CD4-positive, CD25-positive, alpha-beta regulatory T cell (primary cell): ENCODE data around the gene RPS18. TPM values are rescaled to one million over a fixed set of nuclear protein-coding genes. Genes with fewer than 3 reads are reported as not detected.
"Not testable (repeated sequence)": the region's sequence is repeated elsewhere in the genome, so short reads cannot be mapped to it uniquely, and the experiment has no call there.

Experiments
- ATAC-seq, 2 donors: fragments of 150-1000 bp; cut with Tn5 transposase; one replicate each; pipeline ENCODE4 v1.10.0; 2021; ENCODE audit warnings: low read depth in 2 of 2, moderate number of reproducible peaks in 2 of 2, moderate library complexity in 1 of 2
- DNase-seq, 3 donors: peaks; one replicate each; pipeline versions ENCODE4 v3.0.0 to v3.0.0-alpha.2; 2012 to 2022; ENCODE audit warnings: mixed read lengths in 1 of 3
- H3K27ac ChIP-seq: one replicate; pipeline ENCODE4 v1.7.0; 2013; ENCODE audit warnings: mild to moderate bottlenecking, low read length; ENCODE audit not compliant: insufficient read depth, poor library complexity, severe bottlenecking
- H3K27me3 ChIP-seq: one replicate; pipeline ENCODE4 v1.7.0; 2013; ENCODE audit warnings: low read length; ENCODE audit not compliant: control insufficient read depth, insufficient read depth
- H3K36me3 ChIP-seq: one replicate; pipeline ENCODE4 v1.7.0; 2013; ENCODE audit warnings: mild to moderate bottlenecking, low read length, moderate library complexity; ENCODE audit not compliant: control insufficient read depth, insufficient read depth
- H3K4me1 ChIP-seq: 2 replicates; pipeline ENCODE4 v1.7.0; 2013; ENCODE audit warnings: mild to moderate bottlenecking, low read length; ENCODE audit not compliant: insufficient read depth, control insufficient read depth, poor library complexity, severe bottlenecking
- H3K4me3 ChIP-seq: one replicate; pipeline ENCODE4 v1.7.0; 2013; ENCODE audit warnings: low read depth, mild to moderate bottlenecking, low read length, moderate library complexity
- H3K9me3 ChIP-seq, 2 experiments: 1 replicate in 1 of 2; 2 replicates in 1 of 2; pipeline ENCODE4 v1.7.0; 2013; ENCODE audit warnings: low read length in 2 of 2, mild to moderate bottlenecking in 1 of 2, moderate library complexity in 1 of 2; ENCODE audit not compliant: control insufficient read depth in 2 of 2
- H3K27ac Mint-ChIP-seq, 3 donors: one replicate each; pipeline ENCODE4 v1.8.0; 2020 to 2022; ENCODE audit warnings: mild to moderate bottlenecking in 3 of 3, mixed read lengths in 3 of 3, moderate library complexity in 2 of 3
- H3K27me3 Mint-ChIP-seq: one replicate; pipeline ENCODE4 v1.8.0; 2022; ENCODE audit warnings: mild to moderate bottlenecking, mixed read lengths
- H3K36me3 Mint-ChIP-seq: one replicate; pipeline ENCODE4 v1.8.0; 2020; ENCODE audit warnings: mixed read lengths
- H3K4me1 Mint-ChIP-seq, 4 donors: one replicate each; pipeline ENCODE4 v1.8.0; 2020 to 2022; ENCODE audit warnings: mixed read lengths in 4 of 4, mild to moderate bottlenecking in 1 of 4
- H3K4me3 Mint-ChIP-seq, 4 donors: one replicate each; pipeline ENCODE4 v1.8.0; 2020 to 2022; ENCODE audit warnings: mild to moderate bottlenecking in 4 of 4, mixed read lengths in 4 of 4, moderate library complexity in 3 of 4
- H3K9me3 Mint-ChIP-seq, 7 donors: one replicate each; pipeline ENCODE4 v1.8.0; 2020 to 2022; ENCODE audit warnings: mixed read lengths in 7 of 7, mild to moderate bottlenecking in 3 of 7, moderate library complexity in 2 of 7
- polyA plus RNA-seq, 4 donors: library from polyadenylated mRNA; unstranded; fragments of 300-500 nt; fragmentation: Illumina TruSeq; gene quantifications; one replicate each; pipeline ENCODE4 v1.2.3, GENCODE V29; 2021
- total RNA-seq: library from RNA; stranded (reverse); gene quantifications from one replicate; pipeline ENCODE4 v1.2.3, GENCODE V29; 2022

RPS18 gene
- total and polyA plus RNA-seq, 5 donors from 2014 or later = 2,198 to 10,525 (median 7,077) TPM

- Histone ChIP-seq H3K9me3 (no peaks in the 10 kb centered on the region), H3K4me1 (peaks cover 27% of the 10 kb centered on the region), H3K36me3 (peaks cover 8% of the 10 kb centered on the region), H3K27me3 (no peaks in the 10 kb centered on the region), H3K4me3 (no peak overlapping the region), H3K27ac (no peak overlapping the region)
- Mint-ChIP-seq H3K4me1 (peaks cover 14 to 40% (median 27%) of the 10 kb centered on the region in 4 donors), H3K4me3 (peak overlapping the region in 1 of 4 donors; percentile 38), H3K27me3 (no peaks in the 10 kb centered on the region), H3K9me3 (no peaks in the 10 kb centered on the region), H3K36me3 (peaks cover 18% of the 10 kb centered on the region), H3K27ac (no peak overlapping the region)
- ATAC-seq (no peak), DNase-seq (no peak)
Measured at GRCh38 chr6:33252759-33253158, 19.1 kb upstream of the RPS18 start.

- ATAC-seq (no peak), DNase-seq (no peak)
Measured at GRCh38 chr6:33254591-33254990, 17.3 kb upstream of the RPS18 start.

GRCh38 chr6:33259032-33259431, 12.8 kb upstream of the RPS18 start:
- Mint-ChIP-seq H3K27me3 (peaks cover 4% of the 10 kb centered on the region), H3K27ac (no peak overlapping the region), H3K36me3 (peaks cover 23% of the 10 kb centered on the region), H3K4me3 (no peak overlapping the region), H3K4me1 (peaks cover 0 to 11% (median 7%) of the 10 kb centered on the region in 4 donors), H3K9me3 (no peaks in the 10 kb centered on the region)
- peaks cover 37% of the 10 kb centered on the region for H3K36me3 ChIP-seq
- H3K4me1 ChIP-seq = no peaks in the 10 kb centered on the region
- ATAC-seq = no peak
- no peaks in the 10 kb centered on the region for H3K27me3 ChIP-seq
- H3K4me3 ChIP-seq = no peak overlapping the region
- no peak for DNase-seq
- no peaks in the 10 kb centered on the region for H3K9me3 ChIP-seq
- H3K27ac ChIP-seq = no peak overlapping the region

More at GRCh38 chr6:33254591-33254990, 17.3 kb upstream of the RPS18 start:
- Histone ChIP-seq H3K36me3 (peaks cover 18% of the 10 kb centered on the region), H3K9me3 (no peaks in the 10 kb centered on the region), H3K27ac (no peak overlapping the region), H3K4me1 (peaks cover 11% of the 10 kb centered on the region), H3K4me3 (no peak overlapping the region), H3K27me3 (no peaks in the 10 kb centered on the region)
- H3K27ac Mint-ChIP-seq = no peak overlapping the region
- H3K4me3 Mint-ChIP-seq = no peak overlapping the region
- no peaks in the 10 kb centered on the region for H3K27me3 Mint-ChIP-seq
- H3K9me3 Mint-ChIP-seq = no peaks in the 10 kb centered on the region
- peaks cover 19% of the 10 kb centered on the region for H3K36me3 Mint-ChIP-seq
- H3K4me1 Mint-ChIP-seq = peaks cover 9 to 31% (median 20%) of the 10 kb centered on the region in 4 donors

GRCh38 chr6:33262490-33262889, 9.4 kb upstream of the RPS18 start:
- H3K9me3 ChIP-seq, H3K4me1 ChIP-seq, ATAC-seq, H3K4me3 Mint-ChIP-seq, H3K4me3 ChIP-seq, H3K27me3 Mint-ChIP-seq, H3K27ac ChIP-seq, H3K9me3 Mint-ChIP-seq, H3K27me3 ChIP-seq, DNase-seq, H3K4me1 Mint-ChIP-seq, H3K27ac Mint-ChIP-seq: not testable (repeated sequence)
- H3K36me3 ChIP-seq = peaks cover 68% of the 10 kb centered on the region
- peaks cover 40% of the 10 kb centered on the region for H3K36me3 Mint-ChIP-seq

- no peaks in the 10 kb centered on the region for H3K9me3 ChIP-seq
- no peak overlapping the region for H3K27ac ChIP-seq
- Mint-ChIP-seq H3K27me3 (peaks cover 4% of the 10 kb centered on the region), H3K4me1 (peaks cover 0 to 12% (median 4%) of the 10 kb centered on the region in 4 donors), H3K4me3 (peak overlapping the region in 1 of 4 donors; percentile 25), H3K27ac (no peak overlapping the region), H3K36me3 (peaks cover 51% of the 10 kb centered on the region), H3K9me3 (no peaks in the 10 kb centered on the region)
- no peak overlapping the region for H3K4me3 ChIP-seq
- no peak for ATAC-seq
- H3K36me3 ChIP-seq = peaks cover 78% of the 10 kb centered on the region
- DNase-seq = no peak
- H3K27me3 ChIP-seq = no peaks in the 10 kb centered on the region
- no peaks in the 10 kb centered on the region for H3K4me1 ChIP-seq
Measured at GRCh38 chr6:33264015-33264414, 7.9 kb upstream of the RPS18 start.

- DNase-seq (no peak), ATAC-seq (peak in 1 of 2 donors; percentile 6)
- Mint-ChIP-seq H3K4me1 (peaks cover 5 to 61% (median 37%) of the 10 kb centered on the region in 4 donors), H3K27ac (peak overlapping the region; percentile 99 to 100 (median 100)), H3K36me3 (peaks cover 46% of the 10 kb centered on the region), H3K4me3 (peak overlapping the region; percentile 94 to 100 (median 98)), H3K27me3 (no peaks in the 10 kb centered on the region), H3K9me3 (no peaks in the 10 kb centered on the region)
- peaks cover 59% of the 10 kb centered on the region for H3K36me3 ChIP-seq
- no peaks in the 10 kb centered on the region for H3K27me3 ChIP-seq
- peak overlapping the region; percentile 96 for H3K4me3 ChIP-seq
- H3K9me3 ChIP-seq = no peaks in the 10 kb centered on the region
- peaks cover 47% of the 10 kb centered on the region for H3K4me1 ChIP-seq
- peak overlapping the region; percentile 90 for H3K27ac ChIP-seq
Measured at GRCh38 chr6:33271117-33271467, 783 bp upstream of the RPS18 start.

- Mint-ChIP-seq H3K9me3 (no peaks in the 10 kb centered on the region), H3K4me1 (peaks cover 5 to 68% (median 39%) of the 10 kb centered on the region in 4 donors), H3K27me3 (no peaks in the 10 kb centered on the region), H3K27ac (peak overlapping the region; percentile 99 to 100 (median 100)), H3K36me3 (peaks cover 36% of the 10 kb centered on the region), H3K4me3 (peak overlapping the region; percentile 94 to 100 (median 98))
- Histone ChIP-seq H3K27ac (peak overlapping the region; percentile 90), H3K9me3 (no peaks in the 10 kb centered on the region), H3K4me3 (peak overlapping the region; percentile 96), H3K27me3 (no peaks in the 10 kb centered on the region), H3K4me1 (peaks cover 58% of the 10 kb centered on the region), H3K36me3 (peaks cover 46% of the 10 kb centered on the region)
- DNase-seq (no peak), ATAC-seq (no peak)
Measured at GRCh38 chr6:33272275-33273128, 627 bp downstream of the RPS18 start.
